Kidney (tissue), 14 donors: ENCODE measurements around the gene BSDC1. TPM values are rescaled to one million over a fixed set of nuclear protein-coding genes. Genes with fewer than 3 reads are reported as not detected.

ENCODE experiments used
- DNase-seq, 5 donors: peaks; one replicate each; pipeline ENCODE4 v3.0.0-alpha.2; 2013 to 2020
- FAIRE-seq: peaks from 2 replicates; lab custom pipeline; 2012; peaks lifted over from hg19 to GRCh38; lab: Jason Lieb, UNC
- H3K27ac ChIP-seq, 2 donors: one replicate each; pipeline ENCODE4 v1.7.0; 2013; ENCODE audit warnings: low read depth in 2 of 2, low read length in 2 of 2, inconsistent platforms in 1 of 2
- H3K27me3 ChIP-seq: one replicate; pipeline ENCODE4 v1.7.1; 2013; ENCODE audit warnings: low read length, inconsistent platforms; ENCODE audit not compliant: control insufficient read depth, insufficient read depth
- H3K36me3 ChIP-seq, 3 donors: one replicate each; pipeline versions ENCODE4 v1.7.0 to v1.7.1; 2013; ENCODE audit warnings: low read length in 3 of 3, control low read depth in 1 of 3, inconsistent platforms in 1 of 3; ENCODE audit not compliant: insufficient read depth in 3 of 3, control insufficient read depth in 2 of 3
- H3K4me1 ChIP-seq, 3 donors: one replicate each; pipeline versions ENCODE4 v1.7.0 to v1.7.1; 2013; ENCODE audit warnings: low read length in 3 of 3, inconsistent platforms in 1 of 3, low read depth in 1 of 3; ENCODE audit not compliant: control insufficient read depth in 2 of 3, insufficient read depth in 2 of 3
- H3K4me3 ChIP-seq, 3 donors: one replicate each; pipeline versions ENCODE4 v1.7.0 to v1.8.1; 2013; ENCODE audit warnings: low read length in 3 of 3, control low read depth in 1 of 3, inconsistent platforms in 1 of 3
- H3K9ac ChIP-seq, 3 donors: one replicate each; pipeline versions ENCODE4 v1.7.0 to v1.7.1; 2013; ENCODE audit warnings: low read length in 3 of 3, control low read depth in 1 of 3, inconsistent platforms in 1 of 3
- H3K9me3 ChIP-seq, 3 donors: one replicate each; pipeline versions ENCODE4 v1.7.0 to v1.7.1; 2013; ENCODE audit warnings: low read length in 3 of 3, control low read depth in 1 of 3, inconsistent platforms in 1 of 3; ENCODE audit not compliant: control insufficient read depth in 2 of 3, insufficient read depth in 1 of 3
- CTCF ChIP-seq: IDR thresholded peaks from 3 replicates; pipeline ENCODE4 v1.5.1; 2012; ENCODE audit warnings: mild to moderate bottlenecking, moderate library complexity, borderline replicate concordance; ENCODE audit not compliant: insufficient read depth; ENCODE audit errors: extremely low read depth
- intact Hi-C: fragments of 100-400 bp; cut with DNase I; formaldehyde crosslinking; loops from one replicate; pipeline ENCODE4 v1.11.1; 2022
- polyA plus RNA-seq: library from polyadenylated mRNA; stranded (reverse); fragments of 350-450 nt; fragmentation: Illumina TruSeq; extraction: RNeasy Lipid Tissue Mini Kit (QIAGEN cat#74804); gene quantifications from one replicate; pipeline ENCODE4 v1.2.3, GENCODE V29; 2014; ENCODE audit warnings: low read depth, low replicate concordance; ENCODE audit not compliant: insufficient read depth
- total RNA-seq: library from RNA; stranded (reverse); fragmentation: NEBNext Ultra II Directional; extraction: Animal tissue kit (Norgen Biotek cat#: 25700); gene quantifications from one replicate; pipeline ENCODE4 v1.2.1, GENCODE V29; 2021
- donor health status: control.
- donor health status: control.
- donor health status: control.
- donor health status: control.
- donor health status: control.
- donor health status: DM: yes; HTN: yes; CAD: no.
- donor health status: Normal renal cell carcinoma (clear cell type).

The BSDC1 gene
- total and polyA plus RNA-seq, 2 donors from 2014 or later, result 40.2 to 61.7 TPM

- H3K4me1 ChIP-seq, result peaks cover 0 to 8% (median 0%) of the 10 kb centered on the region in 3 donors
- peaks cover 7 to 44% (median 27%) of the 10 kb centered on the region in 3 donors for H3K36me3 ChIP-seq
- intact Hi-C loops, result no loop called here
- H3K4me3 ChIP-seq, result no peak overlapping the region
- FAIRE-seq, result no peak
- no peak for TF ChIP-seq CTCF
- no peaks in the 10 kb centered on the region for H3K27me3 ChIP-seq
- H3K9ac ChIP-seq, result no peak overlapping the region
- no peaks in the 10 kb centered on the region for H3K9me3 ChIP-seq
- peak; percentile 12 to 84 (median 74) for DNase-seq
- no peak overlapping the region for H3K27ac ChIP-seq
These were observed 63.6 kb downstream of the BSDC1 start for GRCh38 chr1:32330558-32331151.

GRCh38 chr1:32329931-32330466, 64.2 kb downstream of the BSDC1 start:
- peaks cover 7 to 48% (median 27%) of the 10 kb centered on the region in 3 donors for H3K36me3 ChIP-seq

GRCh38 chr1:32327204-32327603, 67.0 kb downstream of the BSDC1 start:
- no peaks in the 10 kb centered on the region for H3K27me3 ChIP-seq
- no peak for TF ChIP-seq CTCF
- H3K36me3 ChIP-seq, result peaks cover 7 to 49% (median 33%) of the 10 kb centered on the region in 3 donors
- H3K9ac ChIP-seq, result no peak overlapping the region
- intact Hi-C loops, result no loop called here
- no peak for FAIRE-seq
- DNase-seq, result peak in 2 of 5 donors; percentile 25 to 45
- H3K4me1 ChIP-seq, result no peaks in the 10 kb centered on the region
- H3K9me3 ChIP-seq, result no peaks in the 10 kb centered on the region
- H3K4me3 ChIP-seq, result no peak overlapping the region
- no peak overlapping the region for H3K27ac ChIP-seq

More at GRCh38 chr1:32329931-32330466, 64.2 kb downstream of the BSDC1 start:
- Histone ChIP-seq H3K9me3 (no peaks in the 10 kb centered on the region), H3K27me3 (no peaks in the 10 kb centered on the region), H3K9ac (no peak overlapping the region), H3K27ac (no peak overlapping the region), H3K4me3 (no peak overlapping the region), H3K4me1 (peaks cover 0 to 7% (median 0%) of the 10 kb centered on the region in 3 donors)
- no peak for FAIRE-seq
- TF ChIP-seq CTCF, result no peak
- no peak for DNase-seq
- intact Hi-C loops, result no loop called here
